Stimulated activated CD4-positive, alpha-beta T cell treated with anti-CD3 and anti-CD28 coated beads, TNF-alpha, amount 100 ng/mL, for 1 hour (primary cell): ENCODE data around the gene PRELID2.
"Not testable (repeated sequence)": the region's sequence is repeated elsewhere in the genome, so short reads cannot be mapped to it uniquely, and the experiment has no call there.

Source experiments
- DNase-seq, 3 donors: peaks; one replicate each; pipeline ENCODE4 v3.0.0-alpha.2; 2020; ENCODE audit warnings: low read depth in 3 of 3, low spot score in 1 of 3

Gene PRELID2

GRCh38 chr5:145798503-145798902 lies 36.6 kb downstream of the PRELID2 start:
- DNase-seq, result not testable (repeated sequence)

GRCh38 chr5:145797336-145797735 lies 37.8 kb downstream of the PRELID2 start:
- no peak for DNase-seq

- DNase-seq, result no peak
Measured at GRCh38 chr5:145796318-145796717, 38.8 kb downstream of the PRELID2 start.

- no peak for DNase-seq
Measured at GRCh38 chr5:145793574-145793973, 41.6 kb downstream of the PRELID2 start.

- no peak for DNase-seq
Measured at GRCh38 chr5:145792840-145793239, 42.3 kb downstream of the PRELID2 start.

GRCh38 chr5:145791866-145792265 lies 43.3 kb downstream of the PRELID2 start:
- no peak for DNase-seq

- no peak for DNase-seq
Measured at GRCh38 chr5:145787996-145788395, 47.1 kb downstream of the PRELID2 start.

GRCh38 chr5:145787507-145787906 lies 47.6 kb downstream of the PRELID2 start:
- no peak for DNase-seq

- no peak for DNase-seq
Measured at GRCh38 chr5:145787001-145787400, 48.1 kb downstream of the PRELID2 start.

- DNase-seq, result no peak
Measured at GRCh38 chr5:145780982-145781381, 54.2 kb downstream of the PRELID2 start.

GRCh38 chr5:145778144-145778900 lies 56.8 kb downstream of the PRELID2 start:
- DNase-seq, result no peak

GRCh38 chr5:145777445-145778063 lies 57.6 kb downstream of the PRELID2 start:
- no peak for DNase-seq

- DNase-seq, result no peak
Measured at GRCh38 chr5:145776886-145777285, 58.3 kb downstream of the PRELID2 start.

GRCh38 chr5:145775893-145776444 lies 59.2 kb downstream of the PRELID2 start:
- no peak for DNase-seq

GRCh38 chr5:145775411-145775810 lies 59.7 kb downstream of the PRELID2 start:
- DNase-seq, result no peak

- DNase-seq, result no peak
Measured at GRCh38 chr5:145774442-145774841, 60.7 kb downstream of the PRELID2 start.

- DNase-seq, result no peak
Measured at GRCh38 chr5:145772466-145772865, 62.7 kb downstream of the PRELID2 start.

- no peak for DNase-seq
Measured at GRCh38 chr5:145768863-145769262, 66.3 kb downstream of the PRELID2 start.

- no peak for DNase-seq
Measured at GRCh38 chr5:145764325-145764724, 70.8 kb downstream of the PRELID2 start.

- no peak for DNase-seq
Measured at GRCh38 chr5:145762833-145763232, 72.3 kb downstream of the PRELID2 start.

- no peak for DNase-seq
Measured at GRCh38 chr5:145761254-145761653, 73.9 kb downstream of the PRELID2 start.

- no peak for DNase-seq
Measured at GRCh38 chr5:145760660-145761059, 74.5 kb downstream of the PRELID2 start.
